Measurements from ENCODE around the gene CDKAL1.

Gene CDKAL1

DNA sequence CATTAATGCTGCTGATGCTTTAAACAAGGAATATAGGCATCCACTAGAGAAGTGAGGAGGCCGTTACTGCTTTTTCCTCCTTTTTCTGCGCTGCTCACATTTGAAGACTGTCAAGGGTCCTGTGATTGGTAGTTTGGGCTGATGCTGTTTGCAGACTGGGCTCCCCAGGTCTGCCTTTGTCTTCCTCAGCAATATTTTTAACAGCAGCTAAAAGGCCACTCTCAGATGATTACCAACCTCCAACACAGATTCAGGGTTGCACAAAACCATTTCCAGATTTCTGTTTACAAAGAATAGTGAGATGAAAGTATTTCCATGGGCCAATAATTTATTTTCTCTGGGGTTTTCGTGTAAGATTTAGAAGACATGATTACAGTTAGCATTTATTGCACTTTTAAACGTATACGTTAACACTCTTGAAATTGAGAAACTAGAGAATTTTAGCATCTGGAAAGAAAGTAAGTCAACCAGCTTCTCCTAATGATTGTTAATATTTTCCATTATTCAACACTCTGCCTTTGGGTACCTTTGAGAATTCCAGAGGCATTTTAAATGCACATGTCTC lies 584.0 kb downstream of the CDKAL1 start:
- no peaks in the 10 kb centered on the region for H3K27me3 ChIP-seq (ENCODE audit: control insufficient read depth in 1 of 2, insufficient read depth in 1 of 2, low read length in 2 of 2)
- no peaks in the 10 kb centered on the region for H3K36me3 ChIP-seq (ENCODE audit: control insufficient read depth in 1 of 2, insufficient read depth in 2 of 2, low read depth in 1 of 2, low read length in 2 of 2)
- no peak overlapping the region for H3K27ac ChIP-seq (ENCODE audit: low read length, poor library complexity, severe bottlenecking)
- DNase-seq: no peak
- no peak overlapping the region for H2BK5ac ChIP-seq (ENCODE audit: low read depth, low read length, poor library complexity, severe bottlenecking)
- H3K14ac ChIP-seq (ENCODE audit: low read length in 2 of 2): no peak overlapping the region
- H2BK15ac ChIP-seq (ENCODE audit: low read depth, poor library complexity, severe bottlenecking): no peak overlapping the region
- no peaks in the 10 kb centered on the region for H3K79me1 ChIP-seq (replicated peaks; ENCODE audit: low read length, poor library complexity, severe bottlenecking)
- H3K9ac ChIP-seq (ENCODE audit: low read length): no peak overlapping the region
- no peak overlapping the region for H3K18ac ChIP-seq (ENCODE audit: low read depth in 1 of 2, low read length in 2 of 2)
- H2BK120ac ChIP-seq (ENCODE audit: low read depth, low read length): no peak overlapping the region
- H3K4me2 ChIP-seq (ENCODE audit: low read length, poor library complexity, severe bottlenecking): no peak overlapping the region
- no peak overlapping the region for H3K23ac ChIP-seq (ENCODE audit: low read length in 2 of 2)
- WGBS: 83% methylated on average over 3 of the region's 5 CpGs
- H2AFZ ChIP-seq (ENCODE audit: low read depth, low read length): no peak overlapping the region
- no peak overlapping the region for H3K4ac ChIP-seq (ENCODE audit: low read depth in 1 of 2, low read length in 2 of 2)
- no peak overlapping the region for H4K8ac ChIP-seq (ENCODE audit: low read length)
- no peak overlapping the region for H2AK5ac ChIP-seq (ENCODE audit: low read length, severe bottlenecking)
- no peaks in the 10 kb centered on the region for H3K4me1 ChIP-seq (ENCODE audit: control insufficient read depth, insufficient read depth, low read depth, low read length)
- no peak overlapping the region for H4K91ac ChIP-seq (ENCODE audit: low read length)
- no peak overlapping the region for H2BK12ac ChIP-seq (ENCODE audit: low read length in 2 of 2)
- no peak overlapping the region for H3K4me3 ChIP-seq (ENCODE audit: insufficient read depth in 1 of 2, low read depth in 1 of 2, low read length in 2 of 2)
- no peaks in the 10 kb centered on the region for H3K9me3 ChIP-seq (ENCODE audit: control insufficient read depth, low read length)

- Histone ChIP-seq H3K23ac (ENCODE audit: low read length in 2 of 2) (no peak overlapping the region), H2BK15ac (ENCODE audit: low read depth, poor library complexity, severe bottlenecking) (no peak overlapping the region), H4K91ac (ENCODE audit: low read length) (no peak overlapping the region), H2BK120ac (ENCODE audit: low read depth, low read length) (no peak overlapping the region), H3K27ac (ENCODE audit: low read length, poor library complexity, severe bottlenecking) (no peak overlapping the region), H2AFZ (ENCODE audit: low read depth, low read length) (no peak overlapping the region), H2BK5ac (ENCODE audit: low read depth, low read length, poor library complexity, severe bottlenecking) (no peak overlapping the region), H4K8ac (ENCODE audit: low read length) (no peak overlapping the region), H3K18ac (ENCODE audit: low read depth in 1 of 2, low read length in 2 of 2) (no peak overlapping the region), H3K9ac (ENCODE audit: low read length) (no peak overlapping the region), H3K9me3 (ENCODE audit: control insufficient read depth, low read length) (no peaks in the 10 kb centered on the region), H3K4me1 (ENCODE audit: control insufficient read depth, insufficient read depth, low read depth, low read length) (no peaks in the 10 kb centered on the region), H3K4ac (ENCODE audit: low read depth in 1 of 2, low read length in 2 of 2) (no peak overlapping the region), H3K79me1 (replicated peaks; ENCODE audit: low read length, poor library complexity, severe bottlenecking) (no peaks in the 10 kb centered on the region), H3K14ac (ENCODE audit: low read length in 2 of 2) (no peak overlapping the region), H3K4me2 (ENCODE audit: low read length, poor library complexity, severe bottlenecking) (no peak overlapping the region), H3K36me3 (ENCODE audit: control insufficient read depth in 1 of 2, insufficient read depth in 2 of 2, low read depth in 1 of 2, low read length in 2 of 2) (no peaks in the 10 kb centered on the region), H2AK5ac (ENCODE audit: low read length, severe bottlenecking) (no peak overlapping the region), H3K27me3 (ENCODE audit: control insufficient read depth in 1 of 2, insufficient read depth in 1 of 2, low read length in 2 of 2) (no peaks in the 10 kb centered on the region), H3K4me3 (ENCODE audit: insufficient read depth in 1 of 2, low read depth in 1 of 2, low read length in 2 of 2) (no peak overlapping the region), H2BK12ac (ENCODE audit: low read length in 2 of 2) (no peak overlapping the region)
- no peak for DNase-seq
- 100% methylated on average over 3 of the region's 3 CpGs for WGBS
Observed at GRCh38 chr6:21121636-21122136, 587.4 kb downstream of the CDKAL1 start.

GRCh38 chr6:21123507-21124436 lies 589.5 kb downstream of the CDKAL1 start:
- no peaks in the 10 kb centered on the region for H3K79me1 ChIP-seq (replicated peaks; ENCODE audit: low read length, poor library complexity, severe bottlenecking)
- no peak overlapping the region for H2BK5ac ChIP-seq (ENCODE audit: low read depth, low read length, poor library complexity, severe bottlenecking)
- no peak overlapping the region for H3K4me3 ChIP-seq (ENCODE audit: insufficient read depth in 1 of 2, low read depth in 1 of 2, low read length in 2 of 2)
- H3K4me2 ChIP-seq (ENCODE audit: low read length, poor library complexity, severe bottlenecking): no peak overlapping the region
- H2BK12ac ChIP-seq (ENCODE audit: low read length in 2 of 2): no peak overlapping the region
- no peak overlapping the region for H3K27ac ChIP-seq (ENCODE audit: low read length, poor library complexity, severe bottlenecking)
- no peak overlapping the region for H3K14ac ChIP-seq (ENCODE audit: low read length in 2 of 2)
- H4K91ac ChIP-seq (ENCODE audit: low read length): no peak overlapping the region
- H3K18ac ChIP-seq (ENCODE audit: low read depth in 1 of 2, low read length in 2 of 2): no peak overlapping the region
- DNase-seq: no peak
- no peak overlapping the region for H3K9ac ChIP-seq (ENCODE audit: low read length)
- no peak overlapping the region for H3K4ac ChIP-seq (ENCODE audit: low read depth in 1 of 2, low read length in 2 of 2)
- H4K8ac ChIP-seq (ENCODE audit: low read length): no peak overlapping the region
- no peak overlapping the region for H2BK15ac ChIP-seq (ENCODE audit: low read depth, poor library complexity, severe bottlenecking)
- no peak overlapping the region for H2AFZ ChIP-seq (ENCODE audit: low read depth, low read length)
- H3K4me1 ChIP-seq (ENCODE audit: control insufficient read depth, insufficient read depth, low read depth, low read length): no peaks in the 10 kb centered on the region
- H3K9me3 ChIP-seq (ENCODE audit: control insufficient read depth, low read length): no peaks in the 10 kb centered on the region
- 85% methylated on average over 4 of the region's 4 CpGs for WGBS
- no peak overlapping the region for H3K23ac ChIP-seq (ENCODE audit: low read length in 2 of 2)
- H2BK120ac ChIP-seq (ENCODE audit: low read depth, low read length): no peak overlapping the region
- no peaks in the 10 kb centered on the region for H3K36me3 ChIP-seq (ENCODE audit: control insufficient read depth in 1 of 2, insufficient read depth in 2 of 2, low read depth in 1 of 2, low read length in 2 of 2)
- H3K27me3 ChIP-seq (ENCODE audit: control insufficient read depth in 1 of 2, insufficient read depth in 1 of 2, low read length in 2 of 2): no peaks in the 10 kb centered on the region
- no peak overlapping the region for H2AK5ac ChIP-seq (ENCODE audit: low read length, severe bottlenecking)

GRCh38 chr6:21128601-21129000 lies 594.3 kb downstream of the CDKAL1 start:
- H2AK5ac ChIP-seq (ENCODE audit: low read length, severe bottlenecking): no peak overlapping the region
- H3K27ac ChIP-seq (ENCODE audit: low read length, poor library complexity, severe bottlenecking): no peak overlapping the region
- H3K4me1 ChIP-seq (ENCODE audit: control insufficient read depth, insufficient read depth, low read depth, low read length): no peaks in the 10 kb centered on the region
- no peak overlapping the region for H4K91ac ChIP-seq (ENCODE audit: low read length)
- H3K4me2 ChIP-seq (ENCODE audit: low read length, poor library complexity, severe bottlenecking): no peak overlapping the region
- H3K4me3 ChIP-seq (ENCODE audit: insufficient read depth in 1 of 2, low read depth in 1 of 2, low read length in 2 of 2): no peak overlapping the region
- no peaks in the 10 kb centered on the region for H3K27me3 ChIP-seq (ENCODE audit: control insufficient read depth in 1 of 2, insufficient read depth in 1 of 2, low read length in 2 of 2)
- no peak overlapping the region for H3K23ac ChIP-seq (ENCODE audit: low read length in 2 of 2)
- H3K18ac ChIP-seq (ENCODE audit: low read depth in 1 of 2, low read length in 2 of 2): no peak overlapping the region
- no peaks in the 10 kb centered on the region for H3K9me3 ChIP-seq (ENCODE audit: control insufficient read depth, low read length)
- H3K9ac ChIP-seq (ENCODE audit: low read length): no peak overlapping the region
- no peak overlapping the region for H2AFZ ChIP-seq (ENCODE audit: low read depth, low read length)
- H2BK120ac ChIP-seq (ENCODE audit: low read depth, low read length): no peak overlapping the region
- no peak for DNase-seq
- H3K36me3 ChIP-seq (ENCODE audit: control insufficient read depth in 1 of 2, insufficient read depth in 2 of 2, low read depth in 1 of 2, low read length in 2 of 2): no peaks in the 10 kb centered on the region
- no peak overlapping the region for H2BK12ac ChIP-seq (ENCODE audit: low read length in 2 of 2)
- no peak overlapping the region for H3K4ac ChIP-seq (ENCODE audit: low read depth in 1 of 2, low read length in 2 of 2)
- H3K79me1 ChIP-seq (replicated peaks; ENCODE audit: low read length, poor library complexity, severe bottlenecking): no peaks in the 10 kb centered on the region
- H2BK5ac ChIP-seq (ENCODE audit: low read depth, low read length, poor library complexity, severe bottlenecking): no peak overlapping the region
- no peak overlapping the region for H2BK15ac ChIP-seq (ENCODE audit: low read depth, poor library complexity, severe bottlenecking)
- H3K14ac ChIP-seq (ENCODE audit: low read length in 2 of 2): no peak overlapping the region
- H4K8ac ChIP-seq (ENCODE audit: low read length): no peak overlapping the region

All from mesenchymal stem cell (in vitro differentiated cells and primary cell).